NCI-H1436 treated with DMSO at 0.1 percent for 48 hours (cell line): ENCODE results near the gene SETD7.

Source experiments
- DNase-seq: peaks from one replicate; lab custom pipeline; 2025; lab: John Stamatoyannopoulos, UW

The SETD7 gene

GRCh38 chr4:139556071-139556723, at the start of gene SETD7:
SETD7 (minus strand) TSS chr4:139556219; CDS start chr4:139556137, 82 bp downstream.
- DNase-seq: no peak

GRCh38 chr4:139605516-139605915, 49.5 kb upstream of the SETD7 start:
- no peak for DNase-seq

DNA sequence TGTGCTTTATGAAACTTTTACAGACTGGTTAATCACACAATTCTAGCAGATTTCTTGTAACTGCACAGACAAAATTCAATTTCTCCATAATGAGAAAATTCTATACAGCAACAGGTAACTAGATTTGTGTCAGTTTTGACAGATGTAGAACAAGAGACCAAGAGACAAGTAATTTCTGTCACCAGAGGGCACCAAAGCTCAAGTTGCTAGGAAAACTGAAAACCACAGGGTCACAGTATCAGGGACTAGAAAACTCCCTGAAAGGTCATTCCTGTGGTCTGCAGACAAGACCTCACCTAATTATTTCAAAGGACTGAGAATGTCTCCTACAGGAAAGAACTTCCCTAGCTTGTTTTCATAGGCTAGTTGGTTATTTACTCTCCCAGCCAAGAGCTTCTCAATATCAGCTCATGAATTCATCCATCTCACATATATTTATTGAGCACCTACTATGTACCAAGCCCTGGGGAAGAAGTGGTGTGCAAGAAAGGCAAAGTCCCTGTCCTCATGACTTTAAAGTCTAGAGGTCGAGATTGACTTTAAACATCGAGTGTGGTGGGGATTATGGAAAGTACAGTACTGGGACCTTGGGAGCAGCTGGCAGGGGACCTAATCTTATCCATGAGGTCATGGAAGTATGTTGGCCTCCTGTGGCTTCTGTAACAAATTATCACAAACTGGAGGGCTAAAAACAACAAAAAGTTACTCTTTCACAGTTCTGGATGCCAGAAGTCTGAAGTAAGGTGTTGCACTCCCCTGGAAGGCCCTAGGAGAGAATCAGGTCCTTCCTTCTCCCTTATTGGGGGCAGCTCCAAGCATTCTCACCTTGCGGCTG, 47.8 kb upstream of the SETD7 start:
- DNase-seq: no peak

DNA sequence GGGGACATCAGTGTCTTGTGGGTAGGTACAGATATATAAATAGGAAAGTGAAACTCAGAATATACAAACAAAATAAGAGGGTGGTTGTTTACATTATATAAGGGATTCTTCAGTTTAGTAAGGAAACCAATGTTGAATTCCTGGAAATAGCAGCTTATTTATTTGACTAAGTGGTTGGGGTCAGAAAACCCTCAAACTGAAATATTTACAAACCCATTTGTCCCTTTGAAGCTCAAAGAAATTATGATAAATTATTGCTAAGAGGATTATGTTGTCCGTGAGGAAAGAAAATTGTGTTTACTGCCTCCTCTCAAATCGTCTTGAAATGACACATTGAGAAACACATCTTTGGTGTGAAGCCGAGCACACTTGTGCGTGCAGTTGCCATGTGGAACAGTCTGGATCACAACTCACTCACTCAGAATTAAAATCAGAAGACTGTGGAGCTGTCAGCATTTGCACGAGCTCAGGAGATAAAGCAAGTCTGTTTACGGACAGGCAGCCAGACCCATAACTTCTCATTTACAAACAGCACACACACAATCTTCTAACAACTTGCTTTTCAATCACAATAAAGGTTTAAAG, 46.8 kb upstream of the SETD7 start:
- no peak for DNase-seq

- no peak for DNase-seq
Observed at GRCh38 chr4:139600662-139601061, 44.6 kb upstream of the SETD7 start.

- no peak for DNase-seq
Observed at GRCh38 chr4:139599594-139600374, 43.8 kb upstream of the SETD7 start.

- DNase-seq: no peak
Observed at GRCh38 chr4:139599076-139599475, 43.1 kb upstream of the SETD7 start.

DNA sequence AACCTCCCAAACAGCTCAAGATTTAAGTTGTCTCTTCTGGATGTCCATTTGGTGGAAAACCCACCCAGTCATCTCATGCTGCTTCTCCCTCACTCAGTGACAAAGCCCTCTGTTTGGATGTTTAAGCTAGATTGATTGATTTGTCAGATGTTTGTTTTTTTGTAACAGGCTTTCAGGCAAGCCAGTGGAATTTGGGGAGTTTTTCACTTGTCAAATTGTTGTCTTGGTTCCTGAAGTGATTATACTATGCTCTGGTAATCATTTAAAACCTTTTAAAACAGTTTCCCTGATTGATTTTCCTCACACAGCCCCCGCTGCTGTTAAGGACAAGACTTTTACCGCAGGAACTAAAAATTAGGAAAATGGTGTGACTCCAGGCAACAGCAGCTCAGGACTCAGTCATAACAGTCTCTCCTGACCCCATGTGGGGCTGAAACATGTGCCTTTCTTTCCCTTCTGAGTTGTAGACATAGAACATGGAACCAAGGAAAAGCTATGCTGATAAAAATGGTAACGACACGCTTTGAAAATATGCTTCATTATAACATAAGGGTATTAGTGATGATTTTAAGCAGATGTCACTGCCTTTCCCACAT, 40.8 kb upstream of the SETD7 start:
- no peak for DNase-seq

GRCh38 chr4:139596034-139596683, 40.1 kb upstream of the SETD7 start:
- no peak for DNase-seq

GRCh38 chr4:139594591-139595185, 38.7 kb upstream of the SETD7 start:
- no peak for DNase-seq

DNA sequence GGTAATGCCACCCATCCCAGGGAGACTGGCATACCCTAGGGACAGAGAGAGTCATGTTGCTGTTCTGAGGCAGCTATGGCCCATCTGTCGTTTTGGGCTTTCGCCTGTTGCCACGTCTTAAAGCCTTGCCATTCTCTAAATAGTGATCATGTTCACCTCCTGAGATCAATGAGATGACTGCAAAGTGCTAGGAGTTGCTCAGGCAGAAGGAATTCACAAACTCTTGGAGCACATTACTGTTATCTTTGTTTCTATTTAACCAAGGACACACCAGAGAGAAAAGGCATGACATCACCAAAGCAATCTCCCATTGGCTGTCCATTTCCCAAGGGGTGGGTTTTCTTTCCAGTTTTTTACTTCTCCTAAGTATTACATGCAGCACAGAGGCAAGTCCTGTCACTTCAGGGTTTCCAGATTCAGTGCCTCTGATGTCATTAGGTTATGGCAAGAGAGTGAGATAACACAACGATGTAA, 37.1 kb upstream of the SETD7 start:
- no peak for DNase-seq

DNA sequence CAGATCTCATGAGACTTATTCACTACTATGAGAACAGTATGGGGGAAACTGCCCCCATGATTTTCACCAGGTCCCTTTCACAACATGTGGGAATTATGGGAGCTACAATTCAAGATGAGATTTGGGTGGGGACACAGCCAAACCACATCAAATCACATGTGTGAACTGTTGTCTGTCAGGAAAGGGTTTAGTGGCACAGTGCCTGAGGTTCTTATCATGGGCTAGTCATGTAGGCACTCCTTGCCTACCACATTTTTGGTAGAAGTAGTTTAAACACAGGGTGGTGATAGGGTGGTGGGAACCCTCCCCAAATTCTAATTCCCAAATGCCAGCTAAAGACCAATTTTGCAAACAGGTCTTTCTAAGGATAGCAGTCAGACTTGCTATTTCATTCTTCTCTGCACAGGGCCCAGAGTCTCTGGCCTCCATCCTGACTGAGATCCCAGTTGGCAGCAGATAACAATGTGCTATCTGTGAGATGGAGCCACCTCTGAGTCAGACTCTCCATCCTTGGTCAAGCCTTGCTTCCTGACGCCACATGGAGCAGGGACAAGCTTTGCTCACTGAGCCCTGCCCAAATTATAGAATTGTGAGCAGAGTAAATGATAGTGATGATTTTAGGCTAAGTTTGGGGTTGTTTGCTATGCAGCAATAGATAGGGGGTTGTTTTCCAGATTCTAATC, 33.5 kb upstream of the SETD7 start:
- DNase-seq: no peak

- DNase-seq: no peak
Observed at GRCh38 chr4:139587446-139587845, 31.4 kb upstream of the SETD7 start.

GRCh38 chr4:139585473-139585872, 29.5 kb upstream of the SETD7 start:
- DNase-seq: no peak

GRCh38 chr4:139584784-139585183, 28.8 kb upstream of the SETD7 start:
- DNase-seq: no peak

DNA sequence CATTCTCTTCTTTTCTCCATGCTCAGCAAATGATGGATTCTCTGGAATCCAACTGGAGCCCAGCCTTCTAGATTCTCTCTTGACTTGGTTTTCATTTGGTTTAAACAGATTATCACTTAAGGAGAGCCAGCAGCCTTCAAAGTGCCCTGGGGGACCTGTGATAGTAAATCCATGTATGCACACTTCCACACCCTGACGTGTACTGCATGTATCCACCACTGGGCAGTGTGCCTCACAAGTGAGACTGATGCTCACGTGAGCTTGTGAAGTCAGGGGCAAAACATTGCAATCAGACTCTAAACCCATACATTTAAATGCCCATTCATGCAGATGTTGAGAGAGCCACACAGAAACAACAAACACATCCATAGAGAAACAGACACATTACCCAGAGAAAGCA, 28.0 kb upstream of the SETD7 start:
- DNase-seq: no peak

- no peak for DNase-seq
Observed at GRCh38 chr4:139582044-139582443, 26.0 kb upstream of the SETD7 start.

DNA sequence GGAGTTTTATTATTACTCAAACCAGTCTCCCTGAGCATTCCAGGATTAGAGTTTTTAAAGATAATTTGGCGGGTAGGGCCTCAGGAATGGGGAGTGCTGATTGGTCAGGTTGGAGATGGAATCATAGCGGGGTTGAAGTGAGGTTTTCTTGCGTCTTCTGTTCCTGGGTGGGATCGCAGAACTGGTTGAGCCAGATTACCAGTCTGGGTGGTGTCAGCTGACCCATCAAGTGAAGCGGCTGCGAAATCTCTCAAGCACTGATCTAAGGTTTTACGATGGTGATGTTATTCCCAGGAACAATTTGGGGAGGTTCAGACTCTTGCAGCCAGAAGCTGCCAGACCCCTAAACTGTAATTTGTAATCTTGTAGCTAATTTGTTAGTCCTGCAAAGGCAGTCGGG, 25.1 kb upstream of the SETD7 start:
- DNase-seq: no peak

- DNase-seq: no peak
Observed at GRCh38 chr4:139576219-139576618, 20.2 kb upstream of the SETD7 start.

DNA sequence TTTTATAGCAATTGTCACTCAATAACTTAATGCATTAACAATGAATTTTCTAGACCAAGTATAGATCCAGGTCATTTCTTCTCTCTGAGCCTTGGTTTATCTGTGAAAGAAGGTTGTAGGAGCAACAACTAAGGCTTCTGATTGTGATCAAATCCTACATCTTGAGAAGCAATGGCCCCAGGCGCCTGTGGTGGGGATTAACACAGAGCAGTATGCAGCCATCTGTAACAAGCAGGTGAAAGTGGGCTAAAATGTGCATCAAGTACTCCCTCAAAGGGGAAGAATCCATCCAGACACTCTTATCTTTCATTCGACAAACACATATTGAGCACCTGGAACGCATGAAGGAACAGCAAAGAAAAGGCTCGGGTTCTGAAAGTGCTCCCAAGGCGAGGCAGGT, 19.1 kb upstream of the SETD7 start:
- DNase-seq: no peak
